ENCODE results near the gene FNDC3B. TPM values are rescaled to one million over a fixed set of nuclear protein-coding genes. Genes with fewer than 3 reads are reported as not detected.

The FNDC3B gene
- total RNA-seq, 4 donors from 2014 or later: 59.8 to 72.6 (median 65.6) TPM

DNA sequence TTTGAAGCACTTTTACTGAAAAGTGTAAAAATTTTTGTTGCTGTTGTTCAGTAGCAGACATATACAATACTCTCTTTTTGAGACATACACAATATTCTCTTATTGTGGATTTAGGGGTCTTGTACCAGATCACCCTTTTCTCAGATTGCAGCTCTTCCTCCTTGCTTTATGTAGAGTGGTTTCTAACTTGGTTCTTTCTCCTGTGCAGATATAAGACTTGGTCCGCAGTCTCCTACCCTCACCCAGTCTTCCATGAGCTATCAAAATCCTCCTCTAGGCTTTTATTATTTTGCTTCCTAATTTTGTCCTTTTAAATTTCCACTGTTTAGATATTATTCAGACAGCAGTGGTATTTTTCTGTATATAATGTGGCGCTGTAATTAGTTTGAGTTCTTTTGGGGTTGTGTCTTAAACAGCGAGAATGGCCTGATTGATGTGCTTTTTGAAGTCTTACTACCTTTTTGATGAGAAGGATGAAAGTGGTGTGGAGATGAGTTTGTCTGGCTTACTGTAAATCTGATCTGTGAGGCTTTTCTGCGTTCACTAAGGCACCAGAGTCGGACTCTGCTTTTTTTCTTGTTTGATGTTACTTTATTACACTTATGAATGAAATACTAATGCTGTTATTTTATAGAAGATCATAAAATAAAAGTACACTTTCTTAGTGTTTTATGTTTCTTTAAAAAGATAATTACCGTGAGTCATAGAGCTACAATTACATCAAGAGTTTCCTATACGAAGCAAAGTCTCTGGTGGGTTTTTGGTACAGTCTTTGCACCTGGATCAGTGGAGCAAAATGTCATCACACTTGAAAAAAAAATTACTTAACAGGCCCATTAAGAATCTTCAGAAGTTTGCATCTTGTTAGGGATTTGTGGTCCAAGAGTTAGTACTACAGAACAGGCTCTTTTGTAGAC, 27.8 kb downstream of the FNDC3B start:
- Histone ChIP-seq H3K36me3 (no peaks in the 10 kb centered on the region), H3K4me3 (no peak overlapping the region), H3K27ac (replicated peaks in 1 of 4) (no peak overlapping the region), H3K9me3 (no peaks in the 10 kb centered on the region), H3K27me3 (no peaks in the 10 kb centered on the region), H3K4me1 (peaks cover 66 to 91% (median 78%) of the 10 kb centered on the region in 4 donors)
- TF ChIP-seq POLR2A (IDR thresholded peaks at IDR 0.05; ENCODE audit: low read depth) (no peak), EP300 (IDR thresholded peaks at IDR 0.05) (no peak), POLR2AphosphoS5 (IDR thresholded peaks at IDR 0.05) (no peak)
- TF ChIP-seq, protein P1, sequence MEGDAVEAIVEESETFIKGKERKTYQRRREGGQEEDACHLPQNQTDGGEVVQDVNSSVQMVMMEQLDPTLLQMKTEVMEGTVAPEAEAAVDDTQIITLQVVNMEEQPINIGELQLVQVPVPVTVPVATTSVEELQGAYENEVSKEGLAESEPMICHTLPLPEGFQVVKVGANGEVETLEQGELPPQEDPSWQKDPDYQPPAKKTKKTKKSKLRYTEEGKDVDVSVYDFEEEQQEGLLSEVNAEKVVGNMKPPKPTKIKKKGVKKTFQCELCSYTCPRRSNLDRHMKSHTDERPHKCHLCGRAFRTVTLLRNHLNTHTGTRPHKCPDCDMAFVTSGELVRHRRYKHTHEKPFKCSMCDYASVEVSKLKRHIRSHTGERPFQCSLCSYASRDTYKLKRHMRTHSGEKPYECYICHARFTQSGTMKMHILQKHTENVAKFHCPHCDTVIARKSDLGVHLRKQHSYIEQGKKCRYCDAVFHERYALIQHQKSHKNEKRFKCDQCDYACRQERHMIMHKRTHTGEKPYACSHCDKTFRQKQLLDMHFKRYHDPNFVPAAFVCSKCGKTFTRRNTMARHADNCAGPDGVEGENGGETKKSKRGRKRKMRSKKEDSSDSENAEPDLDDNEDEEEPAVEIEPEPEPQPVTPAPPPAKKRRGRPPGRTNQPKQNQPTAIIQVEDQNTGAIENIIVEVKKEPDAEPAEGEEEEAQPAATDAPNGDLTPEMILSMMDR (IDR thresholded peaks at IDR 0.05): no peak
- 86% methylated on average over 7 of the region's 7 CpGs for WGBS
- no peak for DNase-seq (ENCODE audit: extremely low spot score)
- intact Hi-C loops (cut with DNase I): loop anchor here (10.0 kb wide), 1 partner anchor 252 kb away; the partner anchor contains the start of gene PLD1

DNA sequence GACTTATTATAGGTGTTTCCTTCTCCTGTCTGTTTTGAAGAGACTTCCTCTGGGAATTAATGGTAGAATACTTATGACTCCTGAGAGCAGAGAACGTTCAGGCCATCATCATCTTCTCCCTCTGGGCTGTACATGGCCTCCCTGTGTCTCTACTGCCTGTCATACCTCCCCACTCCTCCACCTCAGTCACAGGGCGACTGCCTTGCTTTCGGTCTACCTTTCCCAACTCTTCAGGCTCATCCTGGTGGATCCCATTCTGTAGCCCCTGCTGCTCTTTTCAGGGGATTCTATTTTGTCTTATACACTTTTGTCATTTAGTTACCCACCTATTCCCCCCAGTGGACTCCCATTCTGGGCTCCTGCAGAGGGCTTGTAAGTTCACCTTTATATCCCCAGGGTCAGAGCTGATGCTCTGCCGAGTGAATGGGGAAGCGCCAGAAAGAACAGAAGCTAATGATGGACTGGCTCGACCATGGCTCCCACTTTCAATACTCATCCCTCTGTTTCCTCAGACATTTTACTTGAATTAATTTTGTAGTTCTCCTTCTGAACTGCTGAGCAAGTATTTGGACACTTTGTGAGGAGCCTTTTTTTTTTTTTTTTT, 28.6 kb downstream of the FNDC3B start:
- no peak overlapping the region for H3K4me3 ChIP-seq

DNA sequence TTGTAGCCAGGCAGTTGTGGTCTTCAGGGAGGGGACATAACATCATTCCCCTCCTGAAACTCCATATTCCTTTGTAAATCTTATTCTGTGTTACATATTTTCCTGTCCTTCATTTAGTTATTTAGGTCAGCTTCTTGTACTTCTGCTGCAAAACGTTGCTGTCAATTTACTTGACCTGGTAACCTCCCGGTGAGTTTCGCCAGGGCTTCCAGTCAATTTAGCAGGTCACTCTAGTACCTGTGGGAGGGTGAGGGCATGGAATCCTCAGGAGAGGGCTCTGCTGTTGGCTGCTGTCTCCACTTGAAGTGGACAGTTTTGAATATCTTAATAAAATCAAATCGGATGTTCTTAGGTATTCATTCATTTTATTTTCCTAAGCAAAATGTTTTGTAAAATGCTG, 29.6 kb downstream of the FNDC3B start:
- intact Hi-C loops (cut with DNase I): loop anchor here (10.0 kb wide), 1 partner anchor 254 kb away; the partner anchor contains the start of gene PLD1
- WGBS: 64% methylated on average over 4 of the region's 4 CpGs
- Histone ChIP-seq H3K9me3 (no peaks in the 10 kb centered on the region), H3K27me3 (no peaks in the 10 kb centered on the region), H3K4me3 (no peak overlapping the region), H3K4me1 (peaks cover 67 to 92% (median 80%) of the 10 kb centered on the region in 4 donors), H3K27ac (replicated peaks in 1 of 4) (no peak overlapping the region), H3K36me3 (no peaks in the 10 kb centered on the region)
- TF ChIP-seq POLR2AphosphoS5 (IDR thresholded peaks at IDR 0.05): no peak
- no peak for TF ChIP-seq POLR2A (IDR thresholded peaks at IDR 0.05; ENCODE audit: low read depth)
- TF ChIP-seq EP300 (IDR thresholded peaks at IDR 0.05): no peak
- TF ChIP-seq, protein P1 (IDR thresholded peaks at IDR 0.05): no peak
- DNase-seq (ENCODE audit: extremely low spot score): no peak

More for the DNA sequence above, 28.6 kb downstream of the FNDC3B start:
- 71% methylated on average over 6 of the region's 6 CpGs for WGBS
- TF ChIP-seq EP300 (IDR thresholded peaks at IDR 0.05) (no peak), POLR2AphosphoS5 (IDR thresholded peaks at IDR 0.05) (no peak), POLR2A (IDR thresholded peaks at IDR 0.05; ENCODE audit: low read depth) (no peak)
- TF ChIP-seq, protein P1 (IDR thresholded peaks at IDR 0.05): no peak
- peaks cover 68 to 91% (median 77%) of the 10 kb centered on the region in 4 donors for H3K4me1 ChIP-seq
- no peaks in the 10 kb centered on the region for H3K9me3 ChIP-seq
- no peak for DNase-seq (ENCODE audit: extremely low spot score)
- H3K27ac ChIP-seq (replicated peaks in 1 of 4): no peak overlapping the region
- no peaks in the 10 kb centered on the region for H3K36me3 ChIP-seq
- no peaks in the 10 kb centered on the region for H3K27me3 ChIP-seq
- intact Hi-C loops (cut with DNase I): loop anchor here (10.0 kb wide), 1 partner anchor 253 kb away; the partner anchor contains the start of gene PLD1

DNA sequence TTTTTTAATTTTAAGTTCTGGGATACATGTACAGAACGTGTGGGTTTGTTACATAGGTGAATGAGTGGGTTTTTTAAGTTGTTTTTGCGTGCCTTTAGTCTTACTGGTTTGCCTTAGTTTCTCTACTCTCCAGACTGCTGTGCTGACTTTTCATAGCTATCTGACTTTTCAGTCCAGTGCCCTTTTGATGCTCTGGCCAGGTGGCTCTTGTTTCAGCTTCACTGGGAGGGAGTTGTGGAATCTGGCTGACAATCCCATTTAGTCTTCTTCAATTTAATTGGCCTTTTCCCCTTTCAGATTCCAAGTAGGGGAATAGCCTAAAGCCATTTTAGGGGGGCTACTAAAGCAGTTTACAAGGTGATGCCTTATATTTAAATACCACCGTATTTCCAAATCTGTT, 30.1 kb downstream of the FNDC3B start:
- Histone ChIP-seq H3K9me3 (no peaks in the 10 kb centered on the region), H3K4me3 (no peak overlapping the region), H3K27ac (replicated peaks in 1 of 4) (no peak overlapping the region), H3K36me3 (no peaks in the 10 kb centered on the region), H3K4me1 (peaks cover 72 to 97% (median 85%) of the 10 kb centered on the region in 4 donors), H3K27me3 (no peaks in the 10 kb centered on the region)
- TF ChIP-seq POLR2AphosphoS5 (IDR thresholded peaks at IDR 0.05) (no peak), POLR2A (IDR thresholded peaks at IDR 0.05; ENCODE audit: low read depth) (no peak), EP300 (IDR thresholded peaks at IDR 0.05) (no peak)
- TF ChIP-seq, protein P1 (IDR thresholded peaks at IDR 0.05): no peak
- 87% methylated on average over 3 of the region's 3 CpGs for WGBS
- no peak for DNase-seq (ENCODE audit: extremely low spot score)
- intact Hi-C loops (cut with DNase I): loop anchor here (10.0 kb wide), 1 partner anchor 255 kb away; the partner anchor contains the start of gene PLD1

Data from esophagus muscularis mucosa (tissue), 4 donors.